IMR-90 (cell line): ENCODE results near the gene NPFFR2. TPM values are rescaled to one million over a fixed set of nuclear protein-coding genes. Genes with fewer than 3 reads are reported as not detected.

Source experiments
- ATAC-seq: fragments of 200-7000 bp; cut with Tn5 transposase; 2 replicates; pipeline ENCODE4 v1.9.1; 2020; ENCODE audit warnings: low read depth, mild to moderate bottlenecking, moderate library complexity
- BruUV-seq: library from RNA; stranded (reverse); fragments of 400-500 nt; replicated peaks from 2 replicates; lab custom pipeline; 2021; lab: Mats Ljungman, UMichigan
- CTCF ChIA-PET: fragments of 300-600 bp; formaldehyde crosslinking; extraction: SDS; loops from one replicate; lab custom pipeline; 2021; ENCODE audit warnings: antibody characterized with exemption; lab: Yijun Ruan, JAX
- POLR2A ChIA-PET: fragments of 300-600 bp; sonication (Branson Sonifier 250); formaldehyde crosslinking; loops from one replicate; lab custom pipeline; 2022; ENCODE audit warnings: antibody characterized with exemption; ENCODE audit not compliant: unreplicated experiment; lab: Charles Lee
- DNase-seq: peaks from one replicate; pipeline ENCODE4 v3.0.0; 2013
- H2AFZ ChIP-seq: replicated peaks from 2 replicates; pipeline ENCODE3; 2013; ENCODE audit warnings: low read length, mild to moderate bottlenecking; ENCODE audit not compliant: poor library complexity
- H2AK5ac ChIP-seq: 2 replicates; pipeline ENCODE4 v1.6.1; 2013; ENCODE audit warnings: low read depth, low read length, inconsistent platforms
- H2AK9ac ChIP-seq: replicated peaks from 2 replicates; pipeline ENCODE3; 2013; ENCODE audit warnings: mild to moderate bottlenecking, low read depth, low read length, moderate library complexity; ENCODE audit not compliant: poor library complexity
- H2BK120ac ChIP-seq: 2 replicates; pipeline ENCODE4 v1.6.1; 2013; ENCODE audit warnings: low read depth, low read length, inconsistent platforms
- H2BK15ac ChIP-seq: 3 replicates; pipeline ENCODE4 v1.6.1; 2013; ENCODE audit warnings: low read depth, low read length, inconsistent platforms
- H2BK20ac ChIP-seq: 2 replicates; pipeline ENCODE4 v1.6.1; 2013; ENCODE audit warnings: low read depth, mild to moderate bottlenecking, inconsistent platforms, low read length, moderate library complexity
- H2BK5ac ChIP-seq: 2 replicates; pipeline ENCODE4 v1.6.1; 2013; ENCODE audit warnings: mild to moderate bottlenecking, low read depth, low read length, inconsistent platforms; ENCODE audit not compliant: poor library complexity, severe bottlenecking
- H3K14ac ChIP-seq: replicated peaks from 2 replicates; pipeline ENCODE4 v1.6.1; 2013; ENCODE audit warnings: low read depth, low read length, inconsistent platforms
- H3K18ac ChIP-seq: 2 replicates; pipeline ENCODE4 v1.6.1; 2013; ENCODE audit warnings: low read depth, low read length, control low read depth
- H3K23ac ChIP-seq: 2 replicates; pipeline ENCODE4 v1.6.1; 2013; ENCODE audit warnings: low read depth, low read length, inconsistent platforms
- H3K27ac ChIP-seq: 2 replicates; pipeline ENCODE4 v1.5.1; 2013; ENCODE audit warnings: mild to moderate bottlenecking, control low read depth, low read length; ENCODE audit not compliant: insufficient read depth
- H3K27me3 ChIP-seq: 2 replicates; pipeline ENCODE4 v1.6.1; 2013; ENCODE audit warnings: low read length; ENCODE audit not compliant: control insufficient read depth, insufficient read depth
- H3K36me3 ChIP-seq: 2 replicates; pipeline ENCODE4 v1.6.1; 2013; ENCODE audit warnings: low read length, mixed read lengths; ENCODE audit not compliant: control insufficient read depth, insufficient read depth
- H3K4ac ChIP-seq: 2 replicates; pipeline ENCODE4 v1.6.1; 2013; ENCODE audit warnings: low read depth, low read length, inconsistent platforms
- H3K4me1 ChIP-seq: 2 replicates; pipeline ENCODE4 v1.6.1; 2013; ENCODE audit warnings: low read length, mixed read lengths; ENCODE audit not compliant: control insufficient read depth, insufficient read depth
- H3K4me2 ChIP-seq: 2 replicates; pipeline ENCODE4 v1.6.1; 2013; ENCODE audit warnings: low read depth, mild to moderate bottlenecking, control low read depth, low read length, moderate library complexity
- H3K4me3 ChIP-seq: 2 replicates; pipeline ENCODE4 v1.5.1; 2013; ENCODE audit warnings: low read depth, mild to moderate bottlenecking, control low read depth, low read length, moderate library complexity; ENCODE audit not compliant: insufficient read depth
- H3K56ac ChIP-seq: 2 replicates; pipeline ENCODE4 v1.6.1; 2013; ENCODE audit warnings: low read length, inconsistent platforms; ENCODE audit not compliant: insufficient read depth; ENCODE audit errors: extremely low read depth
- H3K79me1 ChIP-seq, 2 experiments: 2 replicates each; pipeline ENCODE4 v1.6.1; 2013; ENCODE audit warnings: low read length in 2 of 2, inconsistent platforms in 1 of 2, low read depth in 1 of 2
- H3K9ac ChIP-seq: 2 replicates; pipeline ENCODE4 v1.6.1; 2013; ENCODE audit warnings: low read depth, low read length, control low read depth
- H3K9me1 ChIP-seq: 2 replicates; pipeline ENCODE4 v1.6.1; 2013; ENCODE audit warnings: low read length, inconsistent platforms; ENCODE audit not compliant: insufficient read depth
- H3K9me3 ChIP-seq: 2 replicates; pipeline ENCODE4 v1.6.1; 2013; ENCODE audit warnings: low read length; ENCODE audit not compliant: control insufficient read depth, insufficient read depth
- H4K20me1 ChIP-seq: 2 replicates; pipeline ENCODE4 v1.6.1; 2013; ENCODE audit warnings: low read length, inconsistent platforms; ENCODE audit not compliant: insufficient read depth
- H4K5ac ChIP-seq: 2 replicates; pipeline ENCODE4 v1.6.1; 2013; ENCODE audit warnings: mild to moderate bottlenecking, low read depth, low read length, control low read depth
- H4K8ac ChIP-seq, 2 experiments: 2 replicates each; pipeline ENCODE4 v1.6.1; 2013; ENCODE audit warnings: low read depth in 2 of 2, low read length in 2 of 2, control low read depth in 1 of 2, inconsistent platforms in 1 of 2
- H4K91ac ChIP-seq: 2 replicates; pipeline ENCODE4 v1.6.1; 2013; ENCODE audit warnings: low read depth, low read length, inconsistent platforms; ENCODE audit not compliant: insufficient read depth
- BHLHE40 ChIP-seq: fragments of 150-350 bp; IDR thresholded peaks from 2 replicates; pipeline ENCODE4 v1.6.1; 2016; ENCODE audit warnings: mild to moderate bottlenecking, low read depth, low read length
- CEBPB ChIP-seq: IDR thresholded peaks from 2 replicates; pipeline ENCODE4 v1.6.1; 2012; ENCODE audit warnings: low read depth, low read length, improper control_type of control experiment
- CHD1 ChIP-seq: IDR thresholded peaks from 2 replicates; pipeline ENCODE4 v1.6.1; 2012; ENCODE audit warnings: low read depth, low read length, improper control_type of control experiment
- CTCF ChIP-seq: conservative IDR thresholded peaks from 2 replicates; pipeline ENCODE4 v1.5.1; 2012; ENCODE audit warnings: mild to moderate bottlenecking, low read depth, low read length, improper control_type of control experiment
- ELK1 ChIP-seq: fragments of 150-350 bp; IDR thresholded peaks from 2 replicates; pipeline ENCODE4 v1.6.1; 2016; ENCODE audit warnings: low read depth, mild to moderate bottlenecking, low read length, moderate library complexity, borderline replicate concordance
- FOS ChIP-seq: fragments of 150-350 bp; IDR thresholded peaks from 2 replicates; pipeline ENCODE4 v1.6.1; 2016; ENCODE audit warnings: low read depth, low read length
- MAFK ChIP-seq: IDR thresholded peaks from 2 replicates; pipeline ENCODE4 v1.6.1; 2012; ENCODE audit warnings: low read depth, low read length, improper control_type of control experiment
- MAZ ChIP-seq: IDR thresholded peaks from 2 replicates; pipeline ENCODE4 v1.6.1; 2012; ENCODE audit warnings: low read depth, mild to moderate bottlenecking, low read length, improper control_type of control experiment, moderate library complexity, borderline replicate concordance
- MXI1 ChIP-seq: IDR thresholded peaks from 2 replicates; pipeline ENCODE4 v1.6.1; 2012; ENCODE audit warnings: low read depth, mild to moderate bottlenecking, low read length, moderate library complexity, borderline replicate concordance
- NFE2L2 ChIP-seq: fragments of 150-350 bp; IDR thresholded peaks from 2 replicates; pipeline ENCODE4 v1.6.1; 2016; ENCODE audit warnings: low read depth, mild to moderate bottlenecking, low read length
- POLR2A ChIP-seq: IDR thresholded peaks from 2 replicates; pipeline ENCODE4 v1.6.1; 2012; ENCODE audit warnings: mild to moderate bottlenecking, low read depth, low read length
- RAD21 ChIP-seq: IDR thresholded peaks from 2 replicates; pipeline ENCODE4 v1.6.1; 2012; ENCODE audit warnings: low read length, improper control_type of control experiment
- RCOR1 ChIP-seq: IDR thresholded peaks from 2 replicates; pipeline ENCODE4 v1.6.1; 2012; ENCODE audit warnings: mild to moderate bottlenecking, low read length, improper control_type of control experiment; ENCODE audit not compliant: insufficient replicate concordance
- RFX5 ChIP-seq: IDR thresholded peaks from 2 replicates; pipeline ENCODE4 v1.8.0; 2012; ENCODE audit warnings: low read depth, mild to moderate bottlenecking, low read length, moderate library complexity
- SMC3 ChIP-seq: fragments of 150-350 bp; IDR thresholded peaks from 2 replicates; pipeline ENCODE4 v1.6.1; 2016; ENCODE audit warnings: low read depth, mild to moderate bottlenecking, antibody characterized with exemption, low read length, moderate library complexity
- USF2 ChIP-seq: fragments of 150-350 bp; IDR thresholded peaks from 2 replicates; pipeline ENCODE4 v1.6.1; 2017; ENCODE audit warnings: mild to moderate bottlenecking, antibody characterized with exemption, low read length, low read depth
- WGBS, 2 experiments: methylation state at CpG; one replicate each; pipeline versions ENCODE4 v1.1.5 to v1.1.7; 2013; ENCODE audit warnings: missing lambda C conversion rate in 2 of 2; ENCODE audit not compliant: insufficient read length in 1 of 2; ENCODE audit errors: extremely low coverage in 2 of 2; 5-methylcytosine and 5-hydroxymethylcytosine counted together
- dilution Hi-C: fragments of 300-500 bp; cut with HindIII; formaldehyde crosslinking; loops from one replicate; pipeline ENCODE4 v1.14.3; 2018; ENCODE audit warnings: low sequenced_read_pairs; ENCODE audit not compliant: unreplicated experiment
- in situ Hi-C: fragments of 300-500 bp; cut with MboI; formaldehyde crosslinking; loops from 3 replicates; pipeline ENCODE4 v1.14.3; 2019; ENCODE audit warnings: low sequenced_read_pairs, inconsistent platforms, mixed read lengths
- intact Hi-C: fragments of 100-400 bp; cut with micrococcal nuclease; formaldehyde crosslinking; loops from 2 replicates; pipeline ENCODE4 v1.10.0; 2022
- polyA plus RNA-seq, 3 experiments: library from polyadenylated mRNA; depleted of rRNA; stranded (reverse); fragments of >200 nt; gene quantifications; 2 replicates each; pipeline ENCODE4 v1.2.3, GENCODE V29; 2012; ENCODE audit warnings: low replicate concordance in 1 of 3
- total RNA-seq: library from RNA; depleted of rRNA; stranded (reverse); fragments of >200 nt; gene quantifications from 2 replicates; pipeline ENCODE4 v1.2.3, GENCODE V29; 2012

NPFFR2 gene
- total and polyA plus RNA-seq, 2 of the 4 experiments (the other 2 are of a cell fraction): not detected

GRCh38 chr4:72194046-72194445 is 162.2 kb downstream of the NPFFR2 start:
- dilution Hi-C loops: no loop called here
- no peak for TF ChIP-seq ELK1
- TF ChIP-seq FOS: no peak
- no peak for TF ChIP-seq MAFK
- TF ChIP-seq MXI1: no peak
- TF ChIP-seq USF2: no peak
- no peak for TF ChIP-seq RAD21
- no peak for TF ChIP-seq CEBPB
- TF ChIP-seq RCOR1: no peak
- TF ChIP-seq POLR2A: no peak
- no peak for TF ChIP-seq CHD1
- TF ChIP-seq MAZ: no peak
- TF ChIP-seq SMC3: no peak
- TF ChIP-seq NFE2L2: no peak
- no peak for TF ChIP-seq BHLHE40
- no peak for TF ChIP-seq CTCF
- TF ChIP-seq RFX5: no peak
- H3K27me3 ChIP-seq: no peaks in the 10 kb centered on the region
- H3K18ac ChIP-seq: no peak overlapping the region
- no peak overlapping the region for H2AFZ ChIP-seq
- no TSS peak for BruUV-seq
- no peak overlapping the region for H4K5ac ChIP-seq
- in situ Hi-C loops: no loop called here
- no peak overlapping the region for H2BK15ac ChIP-seq
- no peaks in the 10 kb centered on the region for H3K36me3 ChIP-seq
- no peak overlapping the region for H2BK20ac ChIP-seq
- H2AK5ac ChIP-seq: no peak overlapping the region
- H3K4me2 ChIP-seq: no peak overlapping the region
- no peak overlapping the region for H2BK5ac ChIP-seq
- H3K9me3 ChIP-seq: no peaks in the 10 kb centered on the region
- ATAC-seq: no peak
- no peak overlapping the region for H2BK120ac ChIP-seq
- H3K14ac ChIP-seq: no peak overlapping the region
- ChIA-PET POLR2A (no interaction called here), CTCF (no interaction called here)
- H3K4me1 ChIP-seq: no peaks in the 10 kb centered on the region
- no peaks in the 10 kb centered on the region for H3K79me1 ChIP-seq
- no peak overlapping the region for H2AK9ac ChIP-seq
- no peak overlapping the region for H3K23ac ChIP-seq
- no peak overlapping the region for H4K8ac ChIP-seq
- H3K4ac ChIP-seq: no peak overlapping the region
- H3K27ac ChIP-seq: no peak overlapping the region
- H3K4me3 ChIP-seq: no peak overlapping the region
- no peak overlapping the region for H3K9ac ChIP-seq
- intact Hi-C loops: no loop called here
- no peak overlapping the region for H4K91ac ChIP-seq
- no CpG with 5 or more reads among the region's 8 CpGs for WGBS, 2 experiments
- no peaks in the 10 kb centered on the region for H3K9me1 ChIP-seq
- H4K20me1 ChIP-seq: no peaks in the 10 kb centered on the region
- DNase-seq: no peak
- H3K56ac ChIP-seq: no peak overlapping the region
